Peyer's patch (tissue), 4 donors: Measurements from ENCODE around the gene SMIM14.
"Not testable (repeated sequence)": the region's sequence is repeated elsewhere in the genome, so short reads cannot be mapped to it uniquely, and the experiment has no call there.

Experiments used
- CTCF ChIP-seq, 6 experiments: fragments of 450-650 bp in 4 of 6; fragments of 200-600 bp in 2 of 6; sonication (generic) in 1 of 6; IDR thresholded peaks; one replicate each; pipeline ENCODE4 v1.5.1; 2017 to 2019; ENCODE audit warnings: antibody characterized with exemption in 6 of 6, mild to moderate bottlenecking in 3 of 6, moderate library complexity in 1 of 6
- POLR2A ChIP-seq, 2 donors: fragments of 450-650 bp; IDR thresholded peaks; one replicate each; pipeline ENCODE4 v1.5.1; 2017; ENCODE audit warnings: antibody characterized with exemption in 2 of 2, mild to moderate bottlenecking in 2 of 2, moderate library complexity in 2 of 2

- not testable (repeated sequence) for TF ChIP-seq CTCF, POLR2A (IDR thresholded peaks at IDR 0.05)
Measured at GRCh38 chr4:39675681-39676080, 37.0 kb upstream of the SMIM14 start.
